Stromal cell of bone marrow (primary cell): Measurements from ENCODE around the gene TMEM229A.
A peak's percentile ranks its signal among the peaks of the same experiment; 100 is the strongest.
"Not testable (repeated sequence)": the region's sequence is repeated elsewhere in the genome, so short reads cannot be mapped to it uniquely, and the experiment has no call there.

Experiments
- DNase-seq: peaks from one replicate; pipeline ENCODE4 v3.0.0-alpha.2; 2012; ENCODE audit warnings: low read depth

TMEM229A gene

DNA sequence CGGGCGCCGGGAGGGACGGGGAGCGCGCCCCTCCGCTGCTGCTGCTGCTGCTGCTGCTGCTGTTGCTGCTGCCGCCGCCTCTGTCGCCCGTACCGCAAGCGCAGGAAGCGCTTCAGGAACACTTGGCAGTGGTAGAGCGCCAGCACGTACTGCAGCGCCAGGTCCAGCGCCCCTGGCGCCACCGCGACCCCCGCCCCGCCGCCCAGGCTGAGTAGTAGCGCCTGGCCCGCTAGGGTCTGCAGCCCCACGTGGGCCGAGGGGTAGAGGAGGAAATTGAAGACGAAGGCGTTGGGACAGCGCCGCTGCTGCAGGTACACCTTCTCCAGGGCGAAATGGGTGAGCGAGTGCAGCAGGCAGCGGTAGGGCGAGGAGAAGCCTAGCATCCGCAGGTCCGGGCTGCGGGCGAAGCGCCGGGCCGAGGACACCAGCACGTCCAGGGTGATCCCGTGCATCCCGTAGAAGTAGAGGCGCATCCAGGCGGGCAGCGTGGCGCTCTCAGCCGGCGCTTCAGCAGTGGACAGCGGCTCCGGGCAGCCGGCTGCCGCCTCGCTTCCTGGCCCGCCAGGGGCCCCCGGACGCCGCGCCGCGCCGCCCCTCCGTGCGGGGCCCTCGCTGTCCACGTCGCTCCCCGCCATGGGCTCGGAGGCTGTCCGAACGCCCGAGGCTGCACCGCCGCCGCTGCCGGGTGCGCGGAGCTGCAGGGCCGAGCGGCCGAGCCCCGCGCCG lies at the start of gene TMEM229A:
TMEM229A (minus strand) TSS at position 699 of the 726 bp plus-strand sequence; CDS start at position 635, 64 bp downstream.
- peak; percentile 5 for DNase-seq

DNA sequence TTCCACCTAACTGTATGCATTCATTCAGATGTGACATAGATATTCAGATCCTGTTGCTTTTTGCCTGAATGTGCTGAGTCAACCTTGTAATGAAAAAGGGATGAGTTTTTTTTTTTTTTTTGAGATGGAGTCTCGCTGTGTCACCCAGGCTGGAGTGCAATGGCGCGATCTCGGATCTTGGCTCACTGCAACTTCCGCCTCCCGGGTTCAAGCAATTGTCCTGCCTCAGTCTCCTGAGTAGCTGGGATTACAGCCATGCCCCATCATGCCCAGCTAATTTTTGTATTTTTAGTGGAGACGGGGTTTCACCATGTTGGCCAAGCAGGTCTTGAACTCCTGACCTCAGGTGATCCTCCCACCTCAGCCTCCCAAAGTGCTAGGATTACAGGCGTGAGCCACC lies 49.4 kb upstream of the TMEM229A start:
- DNase-seq, result not testable (repeated sequence)

DNA sequence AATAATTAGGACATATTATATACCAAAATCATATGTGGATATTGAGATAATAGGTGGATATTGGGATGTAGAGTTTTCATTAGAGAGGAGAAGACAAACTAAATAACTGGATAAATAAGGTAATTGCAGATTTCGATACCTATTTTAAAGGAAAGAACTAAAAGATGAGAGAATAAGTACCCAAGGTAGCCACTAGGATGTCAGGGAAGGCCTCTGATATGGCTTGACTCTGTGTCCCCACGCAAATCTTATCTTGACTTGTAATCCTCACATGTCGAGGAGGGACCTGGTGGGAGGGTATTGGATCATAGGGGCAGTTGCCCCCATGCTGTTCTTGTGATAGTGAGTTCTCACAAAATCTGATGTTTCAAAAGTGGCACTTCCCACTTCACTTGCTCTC lies 44.7 kb upstream of the TMEM229A start:
- no peak for DNase-seq

DNA sequence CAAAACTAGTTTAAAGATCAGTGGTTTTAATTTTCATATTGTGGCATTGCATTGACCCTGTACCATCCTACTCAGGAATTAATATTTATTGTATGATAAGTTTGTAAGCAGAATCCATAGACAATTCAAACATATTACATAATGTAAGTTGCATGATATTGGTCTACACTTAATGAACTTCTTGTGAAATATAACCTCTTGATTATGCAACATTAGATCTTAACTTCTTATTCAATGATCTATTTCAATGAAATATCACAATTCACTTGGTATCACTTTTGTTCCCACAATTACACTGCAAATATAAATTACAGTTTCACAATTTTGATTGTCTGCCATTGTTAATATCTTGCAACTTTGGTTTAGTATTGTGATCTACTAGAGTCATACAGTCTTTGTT lies 44.0 kb upstream of the TMEM229A start:
- no peak for DNase-seq

DNA sequence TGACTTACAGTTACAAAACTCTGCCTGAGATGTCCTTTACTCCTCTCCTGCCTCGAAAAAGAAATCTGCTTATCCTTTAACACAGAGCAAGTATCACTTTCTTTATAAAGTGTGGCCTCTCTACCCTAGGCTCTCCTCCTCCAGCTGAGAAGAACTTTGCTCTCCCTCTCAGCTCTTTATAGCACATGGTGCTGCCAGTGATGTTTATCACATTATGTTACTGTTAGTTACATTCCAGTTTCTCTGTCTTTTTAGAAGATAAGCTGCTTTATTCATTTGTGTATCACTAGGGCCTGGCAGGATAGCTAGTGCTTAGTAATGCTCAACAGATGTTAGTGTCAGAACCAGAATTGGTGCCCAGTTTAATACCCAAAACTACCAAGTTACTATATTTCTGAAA lies 41.1 kb upstream of the TMEM229A start:
- no peak for DNase-seq

DNA sequence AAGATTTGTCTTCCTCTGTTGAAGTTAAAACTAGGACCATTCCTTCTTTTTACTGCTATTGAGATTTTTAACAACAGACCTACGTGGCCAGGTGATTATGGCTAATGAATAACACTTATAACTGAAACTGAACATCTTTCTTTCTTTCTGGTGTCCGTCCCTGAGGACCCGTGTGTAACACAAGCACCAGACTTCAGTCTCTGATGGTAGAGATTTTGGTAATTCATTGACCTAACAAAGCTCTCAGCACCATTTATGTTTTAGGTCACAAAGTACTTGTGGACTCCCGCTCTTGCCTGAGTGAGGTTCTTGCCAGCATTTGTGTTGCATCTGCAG lies 40.4 kb upstream of the TMEM229A start:
- no peak for DNase-seq

DNA sequence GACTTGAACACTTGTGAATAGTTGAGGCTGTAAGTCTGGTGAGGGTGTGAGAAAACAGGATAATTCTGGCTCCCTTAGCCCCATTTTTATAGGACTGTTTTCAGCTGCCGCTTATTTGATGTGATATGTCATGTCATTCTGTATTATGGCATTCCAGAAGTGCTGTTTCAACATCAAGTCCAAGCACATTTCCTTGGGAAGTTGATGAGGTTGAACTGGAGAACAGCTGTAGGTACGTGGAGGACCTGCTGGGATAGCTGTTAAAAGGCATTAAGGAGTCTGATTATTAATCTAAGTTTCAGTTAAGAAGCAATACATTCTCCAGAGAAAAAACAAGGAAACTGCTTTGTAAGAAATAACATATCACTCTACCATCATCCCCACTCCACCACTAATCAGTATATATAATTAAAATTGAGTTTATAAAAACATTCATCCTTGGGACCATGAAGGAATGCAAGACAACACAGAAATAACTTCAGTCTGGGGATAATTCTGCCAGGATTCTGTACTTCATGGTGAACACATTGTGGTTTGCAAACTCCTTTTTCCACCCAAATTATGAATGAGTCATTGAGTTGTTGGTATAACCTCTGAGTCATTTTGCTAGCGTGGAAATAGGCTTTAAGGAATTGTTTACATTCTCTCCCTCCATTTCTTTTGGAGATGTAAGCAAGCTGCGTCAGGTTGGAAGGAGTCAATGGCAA lies 39.9 kb upstream of the TMEM229A start:
- DNase-seq, result peak; percentile 51

DNA sequence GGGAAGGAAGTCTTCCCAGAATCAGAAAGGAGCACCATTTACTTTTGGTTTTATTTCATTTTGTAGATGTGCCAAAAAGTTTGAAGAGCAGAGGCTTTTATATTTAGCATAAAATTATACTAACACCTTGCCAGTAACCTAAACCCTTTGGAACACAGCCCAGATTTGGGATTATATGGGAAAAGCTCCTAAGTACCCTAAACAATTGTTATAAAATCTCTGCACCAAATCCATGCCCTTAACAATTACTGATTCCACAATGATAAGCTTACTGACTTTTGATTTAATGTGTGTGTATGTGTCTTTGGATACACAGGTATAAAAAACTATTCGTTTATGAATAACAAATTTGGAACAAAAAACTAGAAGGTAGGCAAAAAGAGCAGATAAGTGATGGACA lies 39.0 kb upstream of the TMEM229A start:
- DNase-seq, result no peak

DNA sequence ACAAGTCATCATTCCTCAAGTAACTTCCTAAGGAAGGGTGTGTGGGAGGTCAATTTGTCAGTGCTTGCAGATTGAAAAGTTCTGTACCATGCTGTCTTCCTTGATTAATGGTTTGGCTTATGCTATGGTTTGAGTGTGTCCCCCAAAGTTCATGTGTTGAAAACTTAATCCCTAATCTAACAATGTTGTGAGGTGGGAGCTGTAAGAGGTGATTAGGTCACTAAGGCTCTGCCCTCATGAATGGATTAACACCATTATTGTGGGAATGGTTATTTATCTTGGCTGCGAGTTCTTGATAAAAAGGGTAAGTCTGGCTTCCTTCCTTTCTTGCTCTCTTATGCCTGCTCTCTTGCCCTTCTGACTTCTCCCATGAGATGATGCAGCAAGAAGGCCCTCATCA lies 29.3 kb upstream of the TMEM229A start:
- DNase-seq, result no peak

DNA sequence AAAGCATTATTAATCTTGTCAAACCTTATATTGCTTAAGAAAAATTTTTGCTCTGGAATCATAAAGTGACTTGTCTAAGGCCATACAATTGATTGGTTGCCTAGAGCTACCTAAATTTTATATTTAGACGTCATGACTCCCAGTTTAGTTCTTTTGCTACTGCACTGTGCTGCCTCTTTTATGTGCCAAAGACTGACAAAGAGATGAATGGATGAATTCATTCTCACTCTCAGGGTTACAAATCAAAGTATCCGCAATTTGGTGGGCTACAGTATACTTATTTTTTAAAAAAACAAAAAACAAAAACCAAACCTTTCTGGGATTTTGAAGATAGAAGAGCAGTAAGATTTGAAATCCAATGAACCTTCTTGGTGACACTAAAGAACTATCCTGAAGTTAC lies 27.7 kb upstream of the TMEM229A start:
- no peak for DNase-seq

DNA sequence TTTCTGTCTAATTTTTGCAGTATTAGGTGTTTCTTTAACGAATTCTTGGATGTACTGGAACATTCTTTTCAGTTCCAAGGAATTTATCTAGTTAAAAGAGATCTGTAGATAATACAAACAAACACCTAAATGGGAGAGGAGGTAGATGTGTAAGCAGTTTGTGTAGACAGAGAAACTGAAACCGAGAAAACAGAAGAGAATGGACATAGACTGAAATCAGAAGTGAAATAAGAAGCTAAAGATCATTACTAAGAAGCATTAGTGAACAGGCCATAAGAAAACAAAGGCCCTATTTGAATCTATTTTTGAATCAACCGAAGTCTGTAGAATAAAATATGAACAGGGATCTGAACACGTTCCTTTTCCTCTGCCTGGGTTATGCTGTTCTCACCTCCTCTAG lies 26.5 kb upstream of the TMEM229A start:
- no peak for DNase-seq

DNA sequence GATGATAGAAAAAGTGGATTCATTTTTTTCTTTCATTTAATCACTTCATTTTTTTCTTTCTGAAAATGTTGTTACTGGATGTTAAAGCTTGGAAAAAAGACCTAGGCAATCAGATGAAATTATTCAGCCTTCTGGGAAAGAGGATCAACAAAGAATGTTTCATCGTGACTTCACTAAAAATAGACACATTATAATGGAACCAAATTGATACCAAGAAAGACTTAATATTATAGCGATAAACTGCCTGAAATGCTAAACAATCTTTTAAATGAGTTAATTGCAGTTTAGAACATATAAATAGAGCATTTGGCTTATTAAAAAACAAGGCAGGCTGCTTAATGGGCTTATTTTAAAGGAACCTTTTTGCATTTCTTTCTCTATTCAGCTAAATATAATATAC lies 25.6 kb upstream of the TMEM229A start:
- no peak for DNase-seq

DNA sequence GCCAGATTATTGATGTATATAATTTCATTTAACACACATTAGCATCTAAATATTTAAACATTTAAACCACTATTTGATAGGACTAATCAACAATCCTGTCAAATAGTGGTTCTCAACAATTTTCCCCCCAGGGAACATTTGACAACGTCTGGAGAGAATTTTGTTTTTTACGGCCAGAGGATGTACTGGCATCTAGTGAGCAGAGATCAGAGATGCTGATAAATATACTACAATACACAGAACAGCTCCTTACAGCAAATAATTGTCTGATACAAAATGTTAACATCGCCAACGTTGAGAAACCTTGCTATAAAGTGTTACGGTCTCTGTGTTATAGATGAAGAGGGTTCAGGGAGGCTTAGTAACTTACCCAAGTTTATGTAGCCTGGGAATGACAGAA lies 25.0 kb upstream of the TMEM229A start:
- DNase-seq, result no peak

DNA sequence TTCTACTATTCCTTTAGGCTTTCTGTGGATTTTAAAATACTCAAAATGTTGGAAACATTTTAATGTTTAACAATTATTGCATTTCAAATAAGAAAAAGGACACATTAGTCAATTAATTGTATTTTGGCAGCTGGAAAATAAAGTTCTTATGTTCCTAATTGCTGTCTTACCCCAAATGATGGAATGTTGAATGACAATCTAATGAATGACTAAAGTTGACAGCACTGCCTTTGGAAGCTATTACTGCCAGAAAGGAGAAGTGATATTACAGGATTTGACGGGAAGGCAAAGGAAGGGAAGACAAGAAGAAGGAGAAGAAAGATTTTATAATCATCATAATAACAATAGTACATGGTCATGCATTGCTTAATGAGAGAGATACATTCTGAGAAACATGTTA lies 23.4 kb upstream of the TMEM229A start:
- DNase-seq, result no peak

DNA sequence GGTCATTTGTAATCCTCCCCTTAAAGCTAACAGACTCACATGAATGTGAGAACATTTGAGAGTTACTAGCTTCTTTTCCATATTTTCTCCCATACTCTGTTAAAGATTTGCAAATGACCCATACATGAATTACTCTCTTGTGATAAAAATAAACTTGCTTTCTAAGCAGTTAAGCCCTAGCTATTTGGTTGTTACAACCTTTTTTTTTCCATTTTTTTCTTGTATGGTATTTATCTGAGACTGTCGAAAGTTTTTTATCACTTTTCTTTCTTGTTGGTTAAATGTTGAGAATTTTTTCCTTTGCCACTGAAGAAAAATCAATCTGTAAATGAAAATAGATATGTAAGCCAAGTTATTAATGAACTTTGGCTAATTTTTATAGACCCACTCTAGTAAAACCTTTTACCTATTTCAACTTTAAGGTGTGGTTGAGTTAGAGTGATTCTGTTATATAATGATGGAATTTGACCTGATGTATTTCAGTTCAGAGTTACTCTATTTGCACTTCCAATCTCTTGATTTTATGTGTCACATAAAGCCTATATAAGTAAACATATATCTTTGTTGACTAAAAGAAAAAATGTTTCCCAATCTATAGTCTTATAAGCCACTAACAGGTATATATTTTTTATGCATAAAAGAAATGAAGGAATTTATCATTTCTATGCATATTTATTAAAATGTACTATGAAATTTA lies 19.0 kb upstream of the TMEM229A start:
- no peak for DNase-seq

DNA sequence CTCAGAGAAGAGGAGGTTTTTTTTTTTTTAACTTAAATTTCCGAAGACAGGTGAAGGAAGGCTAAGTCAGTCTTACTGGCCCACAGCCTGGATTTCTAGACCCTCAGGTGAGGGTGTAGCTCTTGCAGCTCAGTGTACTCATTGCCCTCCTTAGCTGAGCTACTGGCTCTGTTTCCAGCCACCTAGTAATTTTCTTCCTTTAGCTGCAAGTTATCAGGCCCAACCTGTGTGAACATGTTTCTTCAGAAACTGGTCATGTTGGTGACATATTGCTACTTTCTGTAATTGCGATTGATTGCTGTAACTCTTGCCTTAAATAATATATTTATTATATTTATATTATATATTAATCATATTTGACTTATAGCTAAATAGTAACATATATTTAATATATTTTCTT lies 10.0 kb upstream of the TMEM229A start:
- DNase-seq, result no peak

DNA sequence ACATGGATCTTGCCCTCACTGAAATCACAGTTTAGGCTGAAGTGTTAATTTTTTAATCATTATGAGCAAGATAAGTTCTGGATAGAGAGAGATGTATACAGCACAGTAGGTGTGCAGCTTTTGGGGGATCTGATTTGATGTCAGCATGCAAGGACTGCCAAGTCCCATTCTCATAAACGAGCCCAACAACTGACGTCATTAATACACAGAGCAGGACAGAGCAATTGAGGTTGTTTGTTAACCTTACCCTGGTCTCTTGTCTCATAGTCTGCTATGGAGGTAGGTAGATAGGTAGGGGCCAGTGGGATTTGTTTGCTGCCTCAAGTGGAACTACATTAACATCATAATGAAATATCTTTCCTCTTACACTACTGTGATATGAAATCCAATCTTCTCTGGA lies 8.6 kb upstream of the TMEM229A start:
- no peak for DNase-seq

DNA sequence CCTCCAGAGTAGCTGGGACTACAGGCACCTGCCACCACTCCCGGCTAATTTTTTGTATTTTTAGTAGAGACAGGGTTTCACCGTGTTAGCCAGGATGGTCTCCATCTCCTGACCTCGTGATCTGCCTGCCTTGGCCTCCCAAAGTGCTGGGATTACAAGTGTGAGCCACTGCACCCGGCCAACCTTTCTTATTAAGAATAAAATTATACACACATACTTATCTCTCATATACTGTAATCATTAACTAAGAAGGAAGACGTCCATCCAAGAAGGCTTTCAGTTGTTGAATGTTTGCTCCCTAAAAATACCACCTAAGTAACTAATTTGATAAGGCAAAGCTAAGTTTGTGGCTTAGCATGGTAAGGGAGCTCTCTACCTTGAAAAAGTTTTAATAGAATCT lies 5.0 kb upstream of the TMEM229A start:
- DNase-seq, result not testable (repeated sequence)

DNA sequence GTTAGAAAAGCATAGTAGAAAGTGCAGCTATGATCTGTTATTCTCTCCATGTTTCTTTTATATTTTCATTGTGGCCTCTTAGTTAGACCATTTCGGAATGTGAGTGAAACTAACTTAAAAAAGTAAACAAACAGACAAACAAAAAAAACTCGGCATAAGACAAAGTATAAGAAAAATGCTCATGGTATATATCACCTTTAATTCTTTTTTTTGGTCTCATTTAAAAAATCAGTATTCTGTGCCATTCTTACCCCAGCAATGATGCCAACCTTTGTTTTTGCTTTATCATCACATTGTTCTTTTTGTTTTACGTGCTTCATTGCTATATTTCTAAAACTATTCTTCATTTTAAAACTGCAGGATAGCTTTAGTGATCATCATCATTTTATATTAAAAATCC lies 2.8 kb upstream of the TMEM229A start:
- no peak for DNase-seq

DNA sequence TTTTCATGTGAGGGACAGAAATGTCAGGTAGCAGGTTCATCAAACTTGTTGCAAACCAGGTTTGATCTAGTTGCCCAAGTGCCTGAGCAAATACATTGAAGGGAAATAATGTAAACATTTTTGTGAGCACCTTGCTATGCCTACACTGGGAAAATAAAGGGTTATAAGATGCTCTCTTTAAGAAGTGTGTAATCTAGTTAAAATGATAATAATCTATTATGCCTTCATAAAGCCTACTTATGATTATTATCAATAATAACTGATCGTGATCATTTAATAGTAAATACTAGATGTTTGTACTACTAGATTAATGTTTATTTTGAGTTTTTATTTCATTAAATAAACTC lies 1.9 kb upstream of the TMEM229A start:
- DNase-seq, result no peak

DNA sequence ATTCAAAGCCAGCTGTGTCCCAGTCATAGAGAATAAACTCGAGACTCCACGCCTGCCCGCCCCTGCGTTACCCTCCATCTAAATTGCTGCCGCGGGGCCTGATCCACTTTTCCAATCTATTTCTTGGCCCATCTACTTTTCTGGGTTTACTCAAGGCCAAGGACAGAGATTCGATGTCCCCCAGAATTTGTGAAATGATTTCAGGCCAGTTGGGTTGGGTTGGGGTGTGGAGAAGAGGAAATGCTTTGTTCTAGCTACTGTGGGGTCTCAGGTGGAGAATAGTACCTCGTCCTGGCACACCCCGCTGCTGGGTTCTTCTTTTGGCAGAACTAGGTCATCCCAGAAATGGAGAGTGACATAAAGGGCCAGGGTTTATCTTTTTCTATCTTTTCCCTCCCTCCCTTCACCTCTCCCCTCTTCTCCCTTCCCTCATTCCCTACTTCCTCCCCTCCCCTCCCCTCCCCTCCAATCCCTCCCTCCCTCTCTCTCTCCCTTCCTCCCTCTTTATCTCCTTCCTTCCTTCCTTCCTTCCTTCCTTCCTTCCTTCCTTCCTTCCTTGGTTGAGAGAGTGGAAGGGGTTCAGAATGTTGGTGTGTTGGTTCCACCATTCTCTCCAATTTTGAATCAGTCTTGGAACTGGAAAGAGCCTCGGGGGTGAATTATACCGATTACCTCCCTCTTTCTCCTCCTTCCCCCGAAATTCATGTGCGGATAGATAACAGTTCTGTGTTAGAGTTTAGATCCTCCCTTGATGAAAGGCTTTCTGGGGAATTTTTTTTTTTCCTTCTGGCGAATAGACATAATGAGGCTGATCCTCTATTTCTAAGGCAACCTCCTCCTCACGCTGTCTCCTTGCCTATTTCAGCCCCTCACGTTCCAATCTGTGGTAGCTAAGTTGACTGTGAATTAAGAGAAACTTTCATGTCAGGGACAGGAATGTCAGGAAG lies 1.2 kb upstream of the TMEM229A start:
- DNase-seq, result no peak

DNA sequence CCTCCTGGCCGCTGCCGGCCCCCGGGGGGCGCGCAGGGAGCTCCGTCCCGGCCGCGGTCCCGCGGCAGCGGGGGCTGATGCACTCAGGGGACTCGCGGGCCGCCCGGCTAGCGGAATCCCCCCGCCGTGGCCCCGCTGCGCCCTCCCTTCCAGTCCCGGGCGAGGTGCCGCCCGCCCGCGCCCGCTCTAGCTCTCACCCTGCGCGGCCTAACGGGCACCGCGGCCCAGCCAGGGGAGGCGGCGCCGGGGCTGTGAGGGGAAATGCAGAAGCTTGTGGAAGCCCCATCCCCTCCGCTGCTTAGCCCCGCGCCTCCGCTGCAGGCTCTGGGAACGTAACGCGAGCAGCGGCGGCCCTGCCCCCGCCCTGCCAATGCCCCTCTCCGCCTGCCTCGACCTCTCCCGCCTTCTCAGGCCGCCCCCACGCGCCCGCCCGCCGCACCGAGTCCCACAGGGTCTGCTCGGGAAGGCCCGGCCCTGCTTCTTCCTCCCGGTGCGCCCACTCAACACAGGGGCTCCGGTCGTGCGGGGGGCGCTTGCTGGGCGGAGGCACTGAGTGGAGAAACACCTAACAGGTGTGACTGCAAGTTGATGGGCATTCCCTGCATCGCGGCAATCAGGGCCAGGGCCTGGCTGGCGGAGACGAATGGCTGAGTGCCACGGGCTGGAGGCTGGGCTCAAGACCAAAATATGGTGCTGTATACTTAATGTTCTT lies 384 bp upstream of the TMEM229A start:
- no peak for DNase-seq
